Hepatocyte (in vitro differentiated cells): ENCODE measurements around the gene AUTS2.

Experiments
- EZH2 ChIP-seq: fragments of 200-600 bp; sonication (generic); IDR thresholded peaks from 2 replicates; pipeline ENCODE4 v1.6.1; 2016; ENCODE audit warnings: antibody characterized with exemption, mild to moderate bottlenecking, borderline replicate concordance
- TF ChIP-seq, protein P1 (sequence below): fragments of 200-600 bp; sonication (generic); IDR thresholded peaks from 2 replicates; pipeline ENCODE4 v1.5.1; 2016; ENCODE audit warnings: antibody characterized with exemption, mild to moderate bottlenecking; ENCODE audit not compliant: poor library complexity

DNA sequence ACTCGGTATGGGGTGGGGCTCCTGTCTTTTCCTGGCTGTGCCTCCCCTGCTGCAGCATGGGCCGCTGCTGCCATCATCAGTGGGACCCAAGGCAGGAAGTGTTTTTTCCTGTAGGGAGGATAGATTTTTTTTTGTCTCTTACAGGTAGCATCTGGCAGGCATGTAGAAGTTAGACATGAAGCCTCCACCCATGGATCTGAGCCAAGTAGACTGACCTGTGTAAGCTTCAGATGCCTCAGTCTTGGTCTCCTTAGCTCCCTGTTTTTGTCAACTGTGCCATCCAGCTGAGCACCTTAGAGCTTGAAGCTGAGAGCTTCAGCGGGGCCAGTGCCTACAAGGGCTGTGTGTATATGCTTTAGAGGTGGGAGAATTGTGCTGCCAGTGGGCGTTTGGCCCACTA lies 93.5 kb downstream of the AUTS2 start:
- TF ChIP-seq, protein P1, sequence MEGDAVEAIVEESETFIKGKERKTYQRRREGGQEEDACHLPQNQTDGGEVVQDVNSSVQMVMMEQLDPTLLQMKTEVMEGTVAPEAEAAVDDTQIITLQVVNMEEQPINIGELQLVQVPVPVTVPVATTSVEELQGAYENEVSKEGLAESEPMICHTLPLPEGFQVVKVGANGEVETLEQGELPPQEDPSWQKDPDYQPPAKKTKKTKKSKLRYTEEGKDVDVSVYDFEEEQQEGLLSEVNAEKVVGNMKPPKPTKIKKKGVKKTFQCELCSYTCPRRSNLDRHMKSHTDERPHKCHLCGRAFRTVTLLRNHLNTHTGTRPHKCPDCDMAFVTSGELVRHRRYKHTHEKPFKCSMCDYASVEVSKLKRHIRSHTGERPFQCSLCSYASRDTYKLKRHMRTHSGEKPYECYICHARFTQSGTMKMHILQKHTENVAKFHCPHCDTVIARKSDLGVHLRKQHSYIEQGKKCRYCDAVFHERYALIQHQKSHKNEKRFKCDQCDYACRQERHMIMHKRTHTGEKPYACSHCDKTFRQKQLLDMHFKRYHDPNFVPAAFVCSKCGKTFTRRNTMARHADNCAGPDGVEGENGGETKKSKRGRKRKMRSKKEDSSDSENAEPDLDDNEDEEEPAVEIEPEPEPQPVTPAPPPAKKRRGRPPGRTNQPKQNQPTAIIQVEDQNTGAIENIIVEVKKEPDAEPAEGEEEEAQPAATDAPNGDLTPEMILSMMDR = no peak
- no peak for TF ChIP-seq EZH2
